DMS 273 treated with DMSO at 0.1 percent for 48 hours (cell line): ENCODE measurements around the gene PIAS4.
"Not testable (repeated sequence)": the region's sequence is repeated elsewhere in the genome, so short reads cannot be mapped to it uniquely, and the experiment has no call there.

Experiments
- DNase-seq: peaks from one replicate; lab custom pipeline; 2025; lab: John Stamatoyannopoulos, UW

Gene PIAS4, protein sequence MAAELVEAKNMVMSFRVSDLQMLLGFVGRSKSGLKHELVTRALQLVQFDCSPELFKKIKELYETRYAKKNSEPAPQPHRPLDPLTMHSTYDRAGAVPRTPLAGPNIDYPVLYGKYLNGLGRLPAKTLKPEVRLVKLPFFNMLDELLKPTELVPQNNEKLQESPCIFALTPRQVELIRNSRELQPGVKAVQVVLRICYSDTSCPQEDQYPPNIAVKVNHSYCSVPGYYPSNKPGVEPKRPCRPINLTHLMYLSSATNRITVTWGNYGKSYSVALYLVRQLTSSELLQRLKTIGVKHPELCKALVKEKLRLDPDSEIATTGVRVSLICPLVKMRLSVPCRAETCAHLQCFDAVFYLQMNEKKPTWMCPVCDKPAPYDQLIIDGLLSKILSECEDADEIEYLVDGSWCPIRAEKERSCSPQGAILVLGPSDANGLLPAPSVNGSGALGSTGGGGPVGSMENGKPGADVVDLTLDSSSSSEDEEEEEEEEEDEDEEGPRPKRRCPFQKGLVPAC

DNA sequence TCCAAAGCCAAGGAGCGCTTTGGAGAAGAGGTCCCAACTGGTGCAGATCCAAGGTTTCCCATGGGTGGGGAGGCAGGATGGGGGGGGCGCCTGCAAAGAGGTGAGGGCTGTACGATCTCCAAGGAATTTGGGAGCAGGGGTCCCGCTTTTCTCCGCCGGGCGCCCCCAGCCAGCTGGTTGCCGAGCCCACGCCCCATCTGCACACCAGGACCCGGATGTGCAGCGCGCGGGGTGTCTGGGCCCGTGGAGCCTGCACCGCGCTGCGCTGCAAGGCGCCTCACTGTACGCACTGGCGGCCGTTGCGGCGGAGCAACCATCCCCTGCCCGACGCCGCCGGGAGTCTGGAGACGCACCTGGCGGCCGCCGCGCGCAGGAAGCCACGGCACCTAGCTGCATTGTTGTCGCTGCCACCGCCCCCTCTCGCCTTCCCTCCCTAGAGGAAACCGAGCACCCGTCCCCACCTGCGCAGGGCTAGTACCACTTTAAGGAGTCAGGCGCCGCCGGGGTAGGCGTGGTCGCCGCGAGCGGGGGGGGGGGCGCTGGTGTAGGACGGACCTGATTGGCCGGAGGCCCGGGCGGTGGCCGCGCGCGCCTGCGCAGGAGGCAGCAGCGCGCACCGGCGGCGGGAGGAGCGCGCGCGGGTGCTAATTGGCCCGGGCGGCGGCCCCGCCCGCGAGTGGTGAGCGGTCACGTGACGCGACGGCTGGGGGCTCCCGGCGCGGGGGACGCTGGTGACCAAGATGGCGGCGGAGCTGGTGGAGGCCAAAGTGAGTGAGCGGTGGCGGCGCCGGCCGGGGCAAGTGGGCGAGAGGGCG, at the start of gene PIAS4:
Gene PIAS4, plus strand, starts transcription at position 716 of the 815 bp plus-strand sequence. Its CDS starts 25 bp downstream, at position 741.
- DNase-seq: peak; percentile 82

DNA sequence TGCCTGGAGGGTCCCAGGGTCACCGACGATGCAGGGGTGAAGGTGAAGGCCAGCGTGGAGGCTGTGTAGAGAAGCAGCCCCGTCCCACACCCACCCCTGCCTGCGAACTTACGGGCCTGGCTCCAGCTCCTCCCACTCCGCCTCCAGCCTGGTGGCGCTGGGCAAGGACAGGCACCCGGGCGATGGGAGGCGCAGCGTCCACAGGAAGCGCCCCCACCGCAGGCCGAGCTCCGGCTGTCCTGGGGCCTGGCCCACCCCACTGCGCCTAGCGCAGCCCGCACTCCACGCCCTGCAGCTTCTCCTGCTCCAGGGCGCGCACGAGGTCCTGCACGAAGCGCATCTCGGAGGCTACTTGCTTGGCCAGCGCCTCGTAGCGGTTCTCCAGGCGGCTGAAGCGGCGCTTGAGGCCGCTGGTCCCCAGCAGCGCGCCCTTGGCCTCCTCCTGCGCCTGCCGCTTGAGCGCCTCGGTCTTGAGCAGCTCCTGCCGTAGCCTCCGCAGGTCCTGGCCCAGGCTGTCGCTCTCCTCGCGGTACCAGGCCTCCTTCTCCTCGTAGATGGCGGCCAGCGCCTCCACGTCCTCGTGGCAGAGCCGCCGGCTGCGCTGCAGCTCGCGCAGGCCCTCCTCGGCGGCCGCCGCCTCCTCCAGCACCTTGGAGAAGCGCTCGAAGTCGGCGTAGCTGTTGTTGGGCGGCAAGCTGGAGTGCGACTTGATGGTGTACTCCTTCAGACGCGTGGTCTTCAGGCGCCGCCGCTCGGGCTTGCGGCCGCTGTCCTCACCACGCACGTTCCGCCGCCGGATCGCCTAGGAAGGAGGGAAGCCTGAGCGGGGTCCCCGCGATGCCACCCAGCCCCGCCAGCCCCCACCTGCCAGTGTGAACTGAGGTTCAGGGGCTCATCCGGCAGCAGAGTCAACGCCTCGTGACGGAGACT, 48.4 kb upstream of the PIAS4 start:
- no peak for DNase-seq

DNA sequence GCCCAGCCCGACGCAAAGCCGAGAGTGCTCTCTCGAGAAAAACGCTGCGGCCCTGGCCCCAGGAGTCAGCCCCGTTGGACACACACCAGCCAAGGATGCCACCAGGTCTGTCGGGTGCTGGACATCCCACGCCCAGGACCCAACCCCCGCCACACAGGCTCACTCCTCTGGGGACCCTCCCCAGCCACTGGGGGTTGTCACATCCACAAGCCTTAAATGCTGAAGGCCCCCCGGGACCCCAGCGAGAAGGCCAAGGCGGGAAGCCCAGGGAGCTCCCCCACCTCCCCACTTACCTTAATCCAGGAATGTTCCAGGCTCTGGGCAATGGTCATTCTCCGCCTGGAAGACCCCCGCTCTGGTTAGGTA, 47.8 kb upstream of the PIAS4 start:
- no peak for DNase-seq

DNA sequence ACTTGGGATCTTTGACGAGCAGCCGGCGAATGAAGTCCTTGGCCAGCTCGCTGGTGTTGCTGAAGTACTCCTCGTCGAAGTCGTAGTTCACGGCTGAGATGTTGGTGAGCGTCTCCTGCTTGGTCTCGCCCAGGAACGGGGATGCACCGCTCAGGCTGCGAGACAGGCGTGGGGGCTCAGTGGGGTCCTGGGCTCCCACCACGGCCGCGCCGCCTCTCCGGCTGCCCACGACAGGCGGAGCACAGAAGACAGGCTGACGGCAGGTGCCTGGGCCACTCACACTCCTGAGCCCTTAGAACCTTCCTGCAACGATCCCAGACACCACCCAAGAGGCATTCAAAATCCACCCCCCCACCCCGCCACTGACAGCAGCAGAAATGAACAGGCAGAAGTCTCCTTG, 46.5 kb upstream of the PIAS4 start:
- no peak for DNase-seq

DNA sequence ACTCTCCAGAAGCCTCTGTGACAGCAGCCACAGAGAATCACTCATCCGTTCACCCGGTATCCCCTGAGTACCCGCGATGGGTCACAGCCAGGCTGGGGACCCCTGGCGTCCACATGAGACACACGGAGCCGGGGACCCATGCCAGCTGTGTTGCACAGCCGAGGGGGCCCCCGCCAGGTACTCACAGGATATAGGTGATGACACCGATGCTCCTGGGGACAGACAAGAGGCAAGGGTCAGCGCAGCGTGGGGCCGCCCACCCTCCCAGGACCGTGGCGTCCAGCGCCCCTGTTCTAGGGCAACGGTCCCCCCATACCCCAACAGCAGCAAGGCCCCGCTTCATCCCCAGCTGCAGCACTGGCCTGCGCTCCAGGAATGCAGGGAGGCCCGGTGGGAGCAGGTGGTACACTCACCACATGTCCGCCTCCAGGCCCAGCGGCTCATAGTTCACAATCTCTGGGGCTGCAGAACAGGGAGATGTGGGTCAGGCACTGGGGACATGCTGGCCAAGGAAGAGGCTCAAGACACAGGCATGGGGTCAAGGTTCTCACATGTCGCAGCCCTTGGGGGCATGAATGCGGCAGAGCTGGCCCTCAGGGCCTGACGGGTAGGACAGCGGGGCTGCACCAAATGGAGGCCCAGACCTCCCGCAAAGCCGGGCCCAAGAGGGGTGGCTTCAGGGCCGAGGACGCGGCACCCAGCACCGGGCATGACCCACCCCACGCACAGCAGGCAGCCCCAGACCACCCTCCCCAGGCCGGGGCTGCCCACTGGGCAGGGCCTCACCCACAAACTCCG, 43.9 kb upstream of the PIAS4 start:
- DNase-seq: no peak

DNA sequence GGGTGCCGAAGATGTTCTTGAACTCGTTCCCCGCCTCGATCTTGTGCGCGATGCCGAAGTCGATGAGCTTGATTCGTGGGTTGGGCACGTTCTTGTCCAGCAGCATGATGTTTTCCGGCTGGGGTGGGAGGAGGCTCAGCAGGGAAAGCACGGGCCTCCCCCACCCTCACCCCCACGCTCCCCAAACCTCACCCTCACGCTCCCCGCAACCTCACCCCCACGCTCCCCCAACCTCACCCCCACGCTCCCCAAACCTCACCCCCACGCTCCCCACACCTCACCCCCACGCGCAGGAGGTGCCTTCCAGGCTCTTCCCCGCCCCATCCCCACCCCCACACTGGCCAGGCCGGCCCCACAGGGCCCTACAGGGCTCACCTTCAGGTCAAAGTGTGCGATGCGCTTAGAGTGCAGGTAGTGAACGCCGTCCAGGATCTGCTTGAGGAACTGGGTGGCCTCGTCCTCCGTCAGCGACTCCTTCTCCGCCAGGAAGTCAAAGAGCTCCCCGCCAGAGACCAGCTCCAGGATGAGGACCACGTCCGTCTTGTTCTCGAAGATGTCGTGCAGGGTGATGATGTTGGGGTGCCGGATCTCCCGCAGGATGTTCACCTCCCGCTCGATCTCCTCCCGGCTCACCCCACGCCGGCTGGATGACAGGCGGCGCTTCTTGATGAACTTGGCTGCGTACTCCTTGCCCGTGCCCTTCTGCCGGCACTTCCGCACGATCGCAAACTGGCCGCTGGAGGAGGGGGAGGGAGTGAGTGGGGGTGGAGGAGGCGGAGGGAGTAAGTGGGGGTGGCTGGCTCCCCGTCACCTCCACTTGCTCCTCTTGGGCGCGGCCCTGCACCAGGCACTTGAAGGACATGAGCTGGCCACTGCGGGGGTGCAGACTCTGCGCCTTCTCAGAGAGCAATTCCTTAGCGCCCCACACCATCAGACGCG, 43.0 kb upstream of the PIAS4 start:
- DNase-seq: no peak

DNA sequence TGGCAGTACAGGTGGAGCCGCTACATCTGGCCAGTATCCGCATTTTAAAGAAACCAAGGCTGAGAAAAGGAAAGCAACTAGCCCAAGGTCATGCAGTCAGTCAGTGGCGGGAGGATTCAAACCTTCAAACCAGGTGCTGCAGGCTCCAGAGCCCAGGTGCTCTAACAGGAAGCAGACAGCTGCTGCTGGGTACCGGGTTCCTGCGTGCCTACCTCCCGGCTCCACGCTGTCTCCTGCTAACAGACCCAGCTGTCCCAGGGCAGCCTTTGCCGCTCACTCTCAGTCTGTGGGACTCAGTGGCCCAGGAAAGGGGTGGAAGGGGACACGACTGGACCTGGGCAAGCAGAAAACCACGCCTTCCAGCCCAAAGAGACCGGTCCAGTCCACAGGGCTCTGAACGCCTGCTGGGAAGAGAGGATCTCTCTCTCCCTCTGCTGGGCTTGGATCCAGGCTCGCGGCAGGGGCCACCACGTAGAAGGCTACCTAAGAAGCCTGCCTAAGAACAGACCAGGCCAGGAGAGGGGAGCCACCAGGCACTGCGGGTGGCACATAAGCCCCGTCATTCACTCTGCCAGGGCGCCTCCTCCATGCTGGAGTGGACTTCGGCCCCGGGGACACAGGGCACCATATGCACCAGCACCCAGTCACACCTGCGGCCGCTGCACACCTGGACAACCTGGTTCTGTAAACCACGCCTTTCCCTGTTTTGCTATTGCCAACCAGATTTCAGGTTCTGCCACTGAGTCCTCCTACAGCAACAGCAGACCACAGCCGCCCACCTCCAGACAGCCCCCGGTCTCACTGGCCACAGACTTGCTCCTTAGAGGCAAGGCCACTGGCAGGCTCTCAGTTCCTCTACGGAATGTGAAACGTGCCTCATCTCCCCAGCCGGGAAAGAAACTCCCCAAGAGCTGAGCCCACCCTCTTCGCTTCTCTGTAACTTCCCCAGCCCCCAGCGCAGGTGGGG, 41.2 kb upstream of the PIAS4 start:
- no peak for DNase-seq

DNA sequence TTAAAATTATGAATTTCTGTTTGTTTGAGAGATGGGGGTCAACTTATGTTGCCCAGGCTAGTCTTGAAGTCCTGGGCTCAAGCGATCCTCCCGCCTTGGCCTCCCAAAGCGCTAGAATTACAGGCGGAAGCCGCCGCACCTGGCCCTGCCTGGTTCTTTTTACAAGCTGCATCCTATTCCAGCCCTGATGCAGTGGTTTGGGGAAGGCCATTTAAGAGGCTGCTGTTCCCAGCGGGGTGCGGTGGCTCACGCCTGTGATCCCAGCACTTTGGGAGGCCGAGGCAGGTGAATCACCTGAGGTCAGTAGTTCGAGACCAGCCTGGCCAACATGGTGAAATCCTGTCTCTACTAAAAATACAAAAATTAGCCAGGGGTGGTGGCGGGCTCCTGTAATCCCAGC, 39.6 kb upstream of the PIAS4 start:
- DNase-seq: not testable (repeated sequence)

DNA sequence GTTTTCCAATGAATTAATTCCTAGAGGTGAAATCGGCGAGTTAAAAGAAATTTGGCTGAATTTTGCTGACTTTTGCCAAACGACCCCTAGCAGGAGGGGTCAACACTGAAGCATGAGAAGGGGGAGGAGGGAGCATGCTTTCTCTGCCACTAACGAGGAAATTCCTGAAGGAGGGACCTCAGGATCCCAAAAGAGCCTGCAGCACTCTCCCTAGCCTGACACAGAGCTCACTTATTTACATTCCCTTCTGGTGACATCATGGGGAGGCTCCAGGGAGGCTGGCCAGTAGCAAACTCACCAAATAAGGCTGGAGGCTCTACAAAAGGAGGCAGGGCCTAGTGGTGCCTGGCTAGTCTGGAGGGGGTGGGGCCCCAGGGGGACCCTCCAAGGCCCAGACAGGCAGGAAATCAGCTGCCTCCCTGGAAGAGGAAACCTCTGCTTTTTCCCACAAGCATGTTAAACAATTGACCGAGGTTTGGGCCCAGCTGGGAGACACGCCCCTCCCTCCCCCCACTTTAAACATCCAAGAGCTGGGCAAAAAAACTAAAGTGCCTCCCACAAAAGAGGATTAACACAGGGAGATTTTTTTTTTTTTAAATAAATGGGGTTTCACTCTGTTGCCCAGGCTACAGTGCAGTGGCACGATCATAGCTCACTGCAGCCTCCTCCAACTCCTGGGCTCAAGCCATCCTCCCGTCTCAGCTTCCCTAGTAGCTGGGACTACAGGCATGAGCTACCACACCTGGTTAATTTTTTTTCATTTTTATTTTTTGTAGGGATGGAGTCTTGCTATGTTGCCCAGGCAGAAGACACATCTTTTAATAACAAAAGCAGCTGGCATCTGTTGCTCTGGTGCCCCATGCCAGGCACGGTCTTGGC, 38.7 kb upstream of the PIAS4 start:
- peak; percentile 67 for DNase-seq

DNA sequence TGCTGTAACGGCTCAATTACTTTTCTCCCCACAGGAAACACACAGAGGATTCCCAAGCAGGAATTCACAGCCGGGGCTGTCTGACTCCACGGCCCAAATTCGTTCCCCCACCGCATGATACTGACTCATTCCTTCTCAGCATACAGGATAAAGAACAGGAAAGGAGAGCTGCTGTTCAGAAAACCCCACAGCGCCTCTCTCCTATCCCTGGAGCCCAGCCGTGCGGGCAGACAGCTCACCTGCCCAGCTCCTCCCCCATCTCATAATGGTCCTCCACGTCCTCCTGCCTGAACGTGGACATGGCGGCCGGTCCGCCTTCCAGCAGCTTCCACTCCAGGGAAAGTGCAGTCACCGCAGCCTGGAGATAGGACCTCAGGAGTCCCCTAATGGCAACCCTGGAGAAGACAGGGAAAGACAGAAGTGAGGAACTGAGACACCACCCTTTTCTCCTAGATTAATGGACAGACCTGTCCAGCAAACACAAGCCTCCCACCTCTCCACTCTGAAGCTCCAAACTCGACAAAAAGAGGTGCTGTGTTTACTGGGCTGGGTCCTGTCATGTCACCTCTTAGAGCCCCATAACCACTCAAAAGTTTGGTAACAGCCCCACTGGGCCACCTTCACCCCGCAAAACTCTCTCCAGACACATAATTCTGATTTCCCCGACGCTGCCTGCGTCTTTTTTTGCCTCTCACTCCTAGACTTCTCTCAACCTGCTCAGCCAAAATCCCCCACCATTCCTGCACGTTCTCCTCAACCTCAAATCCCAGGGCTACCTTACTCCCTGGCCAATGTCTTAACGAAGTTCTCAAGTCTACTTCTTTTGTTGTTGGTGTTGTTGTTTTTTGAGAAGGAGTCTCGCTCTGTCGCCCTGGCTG, 37.9 kb upstream of the PIAS4 start:
- no peak for DNase-seq

DNA sequence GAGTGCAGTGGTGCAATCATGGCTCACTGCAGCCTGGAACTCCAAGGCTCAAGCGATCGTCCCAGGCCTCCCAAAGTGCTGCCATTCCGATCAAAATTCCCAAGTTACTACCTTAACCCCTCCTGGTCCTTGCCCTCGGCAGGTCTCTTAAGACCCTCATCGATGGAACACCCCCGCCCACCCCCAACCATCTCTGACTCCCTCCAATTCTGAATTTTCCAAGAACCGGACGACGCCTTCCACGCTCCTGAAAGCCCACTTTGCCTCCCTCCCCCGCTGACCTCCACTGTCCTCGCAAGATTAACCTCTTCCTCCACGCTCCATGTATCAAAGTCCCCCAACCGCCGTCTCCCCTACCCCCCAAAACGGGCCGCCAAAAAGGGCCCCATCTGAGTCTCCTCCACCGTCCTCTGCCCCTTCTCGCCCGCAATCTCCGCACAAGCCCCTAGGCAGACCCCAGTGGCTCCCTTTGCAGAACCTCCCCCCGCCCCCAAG, 37.2 kb upstream of the PIAS4 start:
- no peak for DNase-seq

DNA sequence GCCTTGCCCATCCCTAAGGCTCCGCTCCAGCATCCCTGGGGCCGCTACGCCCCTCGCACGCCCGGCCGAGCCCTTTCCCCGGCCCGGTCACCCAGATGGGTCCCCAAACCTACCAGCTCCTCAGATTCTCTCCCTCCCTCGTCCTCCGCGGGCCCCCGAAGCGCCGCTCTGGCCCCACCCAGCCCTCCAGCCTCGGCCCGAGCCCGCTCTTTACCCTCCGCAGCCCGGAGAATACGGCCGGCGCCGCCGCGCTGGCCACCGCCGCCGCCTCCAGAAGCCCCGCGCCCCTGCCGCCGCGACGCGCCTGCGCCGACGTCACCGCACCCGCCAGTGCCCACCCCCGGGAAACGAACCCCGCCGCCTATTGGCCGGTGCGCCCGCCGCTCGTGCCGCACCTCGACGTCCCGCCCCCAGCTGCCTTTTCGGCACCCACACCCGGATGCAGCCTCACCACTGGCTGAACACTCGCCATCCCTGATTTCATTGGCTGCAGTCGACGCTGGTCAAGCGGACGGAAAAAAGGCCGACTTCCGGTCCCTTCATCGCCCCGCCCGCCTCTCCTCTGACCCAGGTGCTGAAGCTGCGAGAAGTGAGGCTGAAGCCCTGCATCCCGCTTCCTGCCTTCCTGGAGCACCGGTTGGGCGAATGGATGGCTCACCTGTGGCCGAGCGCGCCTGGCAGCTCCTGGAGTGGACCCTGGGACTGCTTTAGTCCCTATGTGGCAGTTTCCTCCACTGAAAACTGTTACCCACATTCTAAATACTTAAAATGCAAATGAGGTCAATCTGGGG, 36.5 kb upstream of the PIAS4 start, which contains the start of gene DAPK3:
Gene DAPK3, minus strand, starts transcription at position 292 of the 791 bp plus-strand sequence. CDS start 1,364 bp downstream, outside the sequence.
- peak; percentile 96 for DNase-seq

DNA sequence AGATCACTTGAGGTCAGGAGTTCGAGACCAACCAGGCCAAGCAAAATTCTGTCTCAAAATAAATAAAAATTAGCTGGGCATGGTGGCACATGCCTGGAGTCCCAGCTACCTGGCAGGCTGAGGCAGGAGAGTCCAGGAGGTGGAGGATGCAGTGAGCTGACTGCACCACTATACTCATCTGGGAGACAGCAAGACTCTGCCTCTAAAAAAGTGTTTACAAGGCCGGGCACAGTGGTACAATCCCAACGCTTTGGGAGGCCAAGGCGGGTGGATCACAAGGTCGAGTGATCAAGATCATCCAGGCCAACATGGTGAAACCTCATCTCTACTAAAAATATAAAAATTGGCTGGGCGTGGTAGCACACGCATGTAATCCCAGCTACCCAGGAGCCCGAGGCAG, 32.4 kb upstream of the PIAS4 start:
- no peak for DNase-seq

DNA sequence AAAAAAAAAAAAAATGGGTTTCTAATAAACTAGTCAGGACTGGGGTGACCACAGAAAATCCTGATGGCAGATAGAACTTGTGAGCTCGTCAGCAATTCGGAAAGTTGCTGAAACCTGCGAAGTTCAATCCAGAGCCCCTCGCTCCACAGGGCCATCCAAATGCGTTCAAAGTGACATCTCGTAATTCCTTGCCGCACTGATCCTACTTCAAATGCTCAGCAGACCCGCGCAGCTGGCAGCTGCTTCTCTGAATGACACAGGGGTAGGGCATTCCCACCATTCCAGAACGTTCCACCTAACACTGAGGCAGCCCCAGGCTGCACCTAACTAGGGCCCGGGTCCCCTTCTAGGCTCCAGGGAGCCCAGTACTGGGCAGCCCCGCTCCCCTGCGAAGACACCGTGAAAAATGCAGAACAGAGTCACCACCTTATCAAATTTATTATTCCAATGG, 31.9 kb upstream of the PIAS4 start:
- no peak for DNase-seq

DNA sequence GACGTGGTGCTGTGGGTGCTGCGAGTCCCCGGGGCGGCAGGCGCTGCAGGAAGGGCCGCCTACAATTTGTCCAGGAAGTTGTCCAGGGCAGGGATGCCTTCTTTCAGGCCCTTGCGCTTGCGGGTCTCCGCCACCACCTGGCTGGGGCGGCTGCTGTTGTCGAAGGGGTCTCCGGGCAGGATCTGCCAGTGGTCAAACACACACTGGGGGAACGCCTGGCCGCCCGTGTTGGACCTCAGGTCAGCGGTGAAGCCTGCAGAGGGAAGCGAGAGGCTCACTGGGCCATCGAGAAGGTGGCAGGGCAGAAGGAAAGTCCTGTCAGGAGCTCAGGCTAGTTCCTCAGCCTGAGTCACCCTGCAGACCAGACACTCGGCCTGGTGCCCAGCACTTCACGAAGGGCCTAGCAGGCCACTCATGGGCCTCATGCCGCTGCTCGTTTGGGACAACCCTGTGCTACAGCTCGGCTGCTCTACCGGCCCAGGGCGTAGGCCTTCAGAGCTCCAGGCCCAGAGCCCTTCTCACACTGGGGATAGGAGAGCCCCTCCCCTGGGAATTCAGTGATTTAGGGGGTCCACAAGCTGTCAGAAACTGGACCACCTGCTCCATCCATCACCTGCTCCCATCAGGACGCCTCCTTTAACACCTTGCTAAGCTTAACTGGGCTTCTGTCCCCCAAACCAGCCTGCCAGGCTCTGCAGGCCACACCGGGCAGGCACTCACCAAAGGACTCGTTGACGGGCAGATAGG, 30.9 kb upstream of the PIAS4 start:
- DNase-seq: no peak
